Measurements from ENCODE around the gene SAT2. TPM values are rescaled to one million over a fixed set of nuclear protein-coding genes. Genes with fewer than 3 reads are reported as not detected.

Gene SAT2
- 18.3 and 25.2 TPM in 2 replicates for total RNA-seq

DNA sequence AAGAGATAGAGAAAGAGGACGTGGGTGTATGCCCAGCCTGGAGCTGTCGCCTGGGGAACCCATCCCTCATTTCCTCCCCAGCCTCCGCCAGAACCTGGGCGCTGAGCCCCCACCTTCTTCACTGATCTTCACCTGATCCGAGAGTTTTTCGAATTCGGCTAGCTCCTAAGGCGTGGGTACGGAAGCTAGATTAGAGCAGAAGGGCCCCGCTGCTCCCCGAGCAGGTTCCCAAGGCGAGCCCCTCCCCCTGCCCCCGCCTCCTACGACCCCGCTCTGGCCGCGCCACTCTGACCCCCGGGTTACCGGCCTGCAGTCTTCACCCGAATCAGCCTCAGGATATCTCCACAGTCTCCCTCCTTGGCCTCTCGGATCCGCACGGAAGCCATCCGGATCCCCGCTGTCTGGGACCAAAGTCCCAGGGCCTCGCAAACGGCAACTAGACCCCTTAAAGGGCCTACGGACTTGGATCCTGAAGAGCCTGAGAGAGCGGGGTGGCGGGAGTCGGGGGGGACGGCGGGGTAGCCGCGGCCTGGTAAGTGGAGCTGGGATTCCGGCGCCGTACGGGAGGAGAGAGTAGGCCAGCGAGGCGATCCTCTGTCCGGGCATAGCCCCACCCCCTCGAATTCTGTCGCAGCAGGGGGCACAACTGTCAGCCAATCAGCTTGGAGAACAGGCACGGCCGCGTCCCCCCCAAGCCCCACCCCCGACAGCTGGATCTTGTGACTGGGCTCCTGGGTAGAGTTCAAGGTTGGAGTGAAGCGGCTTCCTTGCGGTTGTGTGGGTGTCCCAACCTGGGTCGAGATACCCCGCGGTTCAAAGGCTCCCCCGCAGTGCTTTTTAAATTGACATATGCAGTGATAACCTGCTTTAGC is at the start of gene SAT2:
Gene SAT2 (minus strand): TSS at position 572 of the 872 bp plus-strand sequence. CDS start 186 bp downstream, at position 386.

DNA sequence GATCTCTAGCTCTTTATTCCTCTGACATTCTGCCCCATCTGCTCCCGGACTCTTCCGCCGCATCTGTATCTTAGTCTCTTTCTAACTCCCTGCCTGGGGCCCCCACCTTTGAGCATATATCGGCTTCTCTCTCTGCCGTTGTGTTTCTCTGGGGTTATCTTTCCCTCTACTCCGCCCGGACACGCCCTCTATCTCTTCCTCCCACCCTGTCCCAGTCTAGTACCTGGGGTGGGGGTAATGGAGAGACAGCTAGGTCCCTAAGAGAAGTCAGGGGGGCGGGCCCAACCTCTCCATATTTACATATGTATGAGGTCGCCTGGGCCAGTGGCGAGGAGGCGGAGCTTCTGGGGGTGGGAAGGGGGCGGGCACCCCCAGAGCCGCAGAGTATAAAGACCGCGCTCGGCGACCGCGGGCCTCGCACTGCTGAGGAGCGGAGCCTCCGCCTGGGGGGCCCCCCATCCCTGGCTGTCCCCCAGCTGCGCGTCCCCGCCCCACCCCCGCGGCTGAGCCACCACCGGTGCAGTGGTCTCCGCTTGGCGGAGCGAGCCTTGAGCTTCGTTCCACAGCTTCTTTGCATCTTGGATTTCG is 23.0 kb upstream of the SAT2 start, which contains the start of gene ATP1B2:
Gene ATP1B2 (plus strand): TSS at position 418 of the 588 bp plus-strand sequence. CDS start 593 bp downstream, outside the sequence.

DNA sequence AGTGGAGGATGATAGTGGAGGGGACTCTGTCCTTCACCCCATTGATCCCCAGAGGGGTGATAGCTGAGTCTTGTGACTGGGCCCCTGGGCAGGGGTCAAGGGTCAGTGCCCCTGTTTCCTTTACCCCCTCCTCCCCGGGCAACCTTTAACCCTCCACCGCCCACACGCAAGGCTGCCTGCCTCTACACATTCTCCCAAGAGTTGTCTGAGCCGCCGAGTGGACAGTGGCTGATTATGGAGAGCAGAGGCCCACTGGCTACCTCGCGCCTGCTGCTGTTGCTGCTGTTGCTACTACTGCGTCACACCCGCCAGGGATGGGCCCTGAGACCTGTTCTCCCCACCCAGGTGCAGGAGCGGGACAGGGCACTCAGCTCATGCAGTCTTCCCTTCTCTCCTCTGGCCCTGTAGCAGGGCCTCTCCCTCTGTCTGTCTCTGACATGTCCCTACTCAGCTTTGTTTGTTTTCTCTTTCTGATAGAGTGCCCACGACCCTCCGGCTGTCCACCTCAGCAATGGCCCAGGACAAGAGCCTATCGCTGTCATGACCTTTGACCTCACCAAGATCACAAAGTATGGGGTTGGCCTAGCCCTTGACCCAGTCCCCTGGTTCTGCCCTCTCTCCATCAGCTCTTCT is 2.4 kb upstream of the SAT2 start, which contains the start of gene SHBG:
Gene SHBG (plus strand): TSS at position 197 of the 633 bp plus-strand sequence. CDS start 38 bp downstream, at position 235.

GRCh38 chr17:7614425-7615264 is 13.0 kb downstream of the SAT2 start, which contains the start of gene FXR2:
Gene FXR2 (minus strand): TSS chr17:7614897. CDS start chr17:7614532, 365 bp downstream.

DNA sequence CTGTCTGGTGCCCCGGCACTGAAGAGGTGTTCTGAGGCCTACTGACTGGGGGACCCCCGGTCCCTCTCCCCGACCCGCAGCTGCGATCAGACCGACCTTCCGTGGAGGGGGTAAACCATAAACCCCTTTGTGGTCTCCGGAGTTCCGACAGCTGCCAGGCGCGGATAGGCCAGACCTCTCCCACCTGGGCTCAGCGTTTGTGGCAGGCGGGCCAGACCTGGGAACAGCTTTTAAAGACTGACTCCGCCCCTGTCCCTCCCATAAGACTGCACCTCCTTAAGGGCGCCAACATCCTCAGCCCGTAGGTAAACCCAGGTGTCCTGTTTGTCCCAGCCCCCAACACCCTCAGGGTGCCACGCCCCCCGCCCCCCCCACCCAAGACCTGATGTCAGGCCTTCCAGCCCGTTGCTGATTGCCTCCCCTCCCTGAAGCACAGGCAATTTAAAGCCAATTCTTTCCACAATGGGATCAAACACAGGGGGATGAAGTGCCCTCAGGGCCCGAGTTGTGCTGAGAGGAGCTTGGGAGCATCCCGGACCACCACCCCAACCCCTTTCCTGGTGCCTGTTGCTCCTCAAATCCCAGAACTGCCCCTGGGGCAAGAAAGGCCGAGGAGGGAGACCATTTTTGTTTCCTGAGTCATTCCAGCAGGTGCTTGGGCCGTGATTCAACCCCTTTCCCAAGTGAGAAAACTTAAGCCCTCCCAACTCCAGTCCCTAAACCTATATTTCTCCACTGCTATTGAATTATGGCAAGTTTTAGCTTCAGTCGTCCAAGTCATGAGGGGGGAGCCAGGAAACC is 37.5 kb downstream of the SAT2 start, which contains the start of gene SOX15:
Gene SOX15 (minus strand): TSS at position 204 of the 801 bp plus-strand sequence. CDS start 418 bp downstream, outside the sequence.

GRCh38 chr17:7583253-7584109 is 44.1 kb downstream of the SAT2 start, which contains the start of gene MPDU1:
Gene MPDU1 (plus strand): TSS chr17:7583852. CDS start chr17:7583863, 11 bp downstream.

GRCh38 chr17:7579001-7579833 is 48.4 kb downstream of the SAT2 start, which contains the start of gene CD68:
Gene CD68 (plus strand): TSS chr17:7579638. CDS start chr17:7579678, 40 bp downstream.

Small RNA genes within 50 kb of the gene (small RNA-seq; reads per million reads assigned to genes)
- gene CD68 (not detected), gene SNORD10 (not detected)

Other genes with a start within 250 kb of the SAT2 start
- 0.38 and 0.65 TPM in 2 replicates for gene TNK1, start 246.7 kb downstream of the SAT2 start, total RNA-seq
- gene PLSCR3, start 233.3 kb downstream of the SAT2 start, total RNA-seq, result 27.0 and 36.3 TPM in 2 replicates
- 41.6 and 153 TPM in 2 replicates for gene TMEM256, start 223.7 kb downstream of the SAT2 start, total RNA-seq
- 4.6 and 5.2 TPM in 2 replicates for gene NLGN2, start 220.0 kb downstream of the SAT2 start, total RNA-seq
- gene SPEM1, start 207.5 kb downstream of the SAT2 start, total RNA-seq, result not detected in 2 replicates
- not detected in 2 replicates for gene SPEM2, start 202.2 kb downstream of the SAT2 start, total RNA-seq
- not detected in 2 replicates for gene SPEM3, start 199.0 kb downstream of the SAT2 start, total RNA-seq
- 13.1 and 13.6 TPM in 2 replicates for gene TMEM102, start 192.4 kb downstream of the SAT2 start, total RNA-seq
- gene FGF11, start 188.3 kb downstream of the SAT2 start, total RNA-seq, result 0.38 and 0.65 TPM in 2 replicates
- gene CHRNB1, start 182.8 kb downstream of the SAT2 start, total RNA-seq, result 5.5 and 5.9 TPM in 2 replicates
- gene ZBTB4, start 148.2 kb downstream of the SAT2 start, total RNA-seq, result 26.4 and 32.3 TPM in 2 replicates
- gene SLC35G6, start 146.4 kb downstream of the SAT2 start, total RNA-seq, result not detected in 2 replicates
- gene POLR2A, start 143.5 kb downstream of the SAT2 start, total RNA-seq, result 128 and 163 TPM in 2 replicates
- 16.7 and 20.2 TPM in 2 replicates for gene TNFSF12, start 78.8 kb downstream of the SAT2 start, total RNA-seq
- 1.3 and 2.5 TPM in 2 replicates for gene TNFSF13, start 69.1 kb downstream of the SAT2 start, total RNA-seq
- gene SENP3, start 65.9 kb downstream of the SAT2 start, total RNA-seq, result 78.2 and 91.8 TPM in 2 replicates
- 5.5 and 7.5 TPM in 2 replicates for gene CD68, start 48.2 kb downstream of the SAT2 start, total RNA-seq
- 139 and 210 TPM in 2 replicates for gene MPDU1, start 44.0 kb downstream of the SAT2 start, total RNA-seq
- 0.33 TPM in 1 of 2 replicates, not detected in the other for gene SOX15, start 37.7 kb downstream of the SAT2 start, total RNA-seq
- 35.9 and 44.5 TPM in 2 replicates for gene FXR2, start 12.9 kb downstream of the SAT2 start, total RNA-seq
- gene SHBG, start 2.3 kb upstream of the SAT2 start, total RNA-seq, result 0.19 TPM in 1 of 2 replicates, not detected in the other
- gene ATP1B2, start 23.1 kb upstream of the SAT2 start, total RNA-seq, result not detected in 2 replicates
- gene TP53, start 59.7 kb upstream of the SAT2 start, total RNA-seq, result 144 and 156 TPM in 2 replicates
- gene WRAP53, start 60.7 kb upstream of the SAT2 start, total RNA-seq, result 11.8 and 13.5 TPM in 2 replicates
- 1.1 and 1.6 TPM in 2 replicates for gene EFNB3, start 77.4 kb upstream of the SAT2 start, total RNA-seq
- under 0.01 and 0.10 TPM in 2 replicates for gene DNAH2, start 89.9 kb upstream of the SAT2 start, total RNA-seq
- 5.3 and 5.6 TPM in 2 replicates for gene KDM6B, start 206.4 kb upstream of the SAT2 start, total RNA-seq
- gene TMEM88, start 227.2 kb upstream of the SAT2 start, total RNA-seq, result 26.5 and 43.0 TPM in 2 replicates
- 62.8 and 67.9 TPM in 2 replicates for gene NAA38, start 229.7 kb upstream of the SAT2 start, total RNA-seq
- 9.5 and 12.0 TPM in 2 replicates for gene CYB5D1, start 230.2 kb upstream of the SAT2 start, total RNA-seq